WTC11 (cell line): ENCODE measurements around the gene ITFG1. TPM values are rescaled to one million over a fixed set of nuclear protein-coding genes. Genes with fewer than 3 reads are reported as not detected.

Experiments
- ATAC-seq: fragments of 200-7000 bp; cut with Tn5 transposase; 2 replicates; pipeline ENCODE4 v1.10.0; 2021; ENCODE audit warnings: mild to moderate bottlenecking, moderate library complexity
- CTCF ChIA-PET: fragments of 300-600 bp; sonication (Branson Sonifier 250); formaldehyde crosslinking; loops from one replicate; lab custom pipeline; 2021; ENCODE audit warnings: antibody characterized with exemption; lab: Charles Lee
- POLR2A ChIA-PET: fragments of 350-600 bp; sonication (Branson Sonifier 250); formaldehyde crosslinking; loops from one replicate; lab custom pipeline; 2021; ENCODE audit warnings: antibody characterized with exemption; lab: Charles Lee
- DNase-seq: peaks from one replicate; pipeline ENCODE4 v3.0.0; 2021; ENCODE audit warnings: low spot score
- H3K27ac Mint-ChIP-seq: 2 replicates; pipeline ENCODE4 v1.8.0; 2021; ENCODE audit warnings: mixed read lengths
- H3K27me3 Mint-ChIP-seq: 2 replicates; pipeline ENCODE4 v1.8.0; 2021; ENCODE audit warnings: low read depth, mild to moderate bottlenecking, moderate library complexity, mixed read lengths
- H3K36me3 Mint-ChIP-seq: 2 replicates; pipeline ENCODE4 v1.8.0; 2021; ENCODE audit warnings: mixed read lengths
- H3K4me1 Mint-ChIP-seq: 2 replicates; pipeline ENCODE4 v1.8.0; 2022; ENCODE audit warnings: mixed read lengths
- H3K4me3 Mint-ChIP-seq: 2 replicates; pipeline ENCODE4 v1.8.0; 2021; ENCODE audit warnings: mild to moderate bottlenecking, moderate library complexity, mixed read lengths
- H3K9me3 Mint-ChIP-seq: 2 replicates; pipeline ENCODE4 v1.8.0; 2021; ENCODE audit warnings: mixed read lengths
- AR ChIP-seq: fragments of 250-450 bp; sonication (Bioruptor Pico); IDR thresholded peaks from 2 replicates; pipeline ENCODE4 v1.9.0; 2021; ENCODE audit warnings: mild to moderate bottlenecking
- ARID4B ChIP-seq: sonication (generic); formaldehyde crosslinking; IDR thresholded peaks from 2 replicates; pipeline ENCODE4 v1.8.0; 2023; ENCODE audit warnings: missing genetic modification reagents, mild to moderate bottlenecking, borderline replicate concordance
- ATF1 ChIP-seq: sonication (generic); formaldehyde crosslinking; IDR thresholded peaks from 2 replicates; pipeline ENCODE4 v1.8.1; 2023; ENCODE audit warnings: mild to moderate bottlenecking, moderate library complexity, missing genetic modification reagents
- ATF6 ChIP-seq: sonication (generic); formaldehyde crosslinking; IDR thresholded peaks from 2 replicates; pipeline ENCODE4 v1.8.1; 2023; ENCODE audit warnings: mild to moderate bottlenecking, missing genetic modification reagents
- CDX4 ChIP-seq: fragments of 250-450 bp; sonication (Bioruptor Pico); IDR thresholded peaks from 2 replicates; pipeline ENCODE4 v1.9.0; 2021; ENCODE audit warnings: moderate library complexity, mild to moderate bottlenecking, inconsistent platforms, borderline replicate concordance
- E2F5 ChIP-seq: sonication (generic); formaldehyde crosslinking; IDR thresholded peaks from 2 replicates; pipeline ENCODE4 v1.8.1; 2022; ENCODE audit warnings: mild to moderate bottlenecking, moderate library complexity, missing genetic modification reagents
- ERG ChIP-seq: fragments of 250-450 bp; sonication (Bioruptor Pico); IDR thresholded peaks from 2 replicates; pipeline ENCODE4 v1.8.0; 2021; ENCODE audit warnings: mild to moderate bottlenecking
- FOXP1 ChIP-seq: sonication (generic); formaldehyde crosslinking; IDR thresholded peaks from 2 replicates; pipeline ENCODE4 v1.8.0; 2022; ENCODE audit warnings: missing genetic modification reagents, mild to moderate bottlenecking, moderate library complexity, borderline replicate concordance
- JAZF1 ChIP-seq: fragments of 250-450 bp; sonication (Bioruptor Pico); IDR thresholded peaks from 2 replicates; pipeline ENCODE4 v1.9.0; 2021; ENCODE audit warnings: moderate library complexity, mild to moderate bottlenecking, inconsistent platforms
- JUN ChIP-seq: sonication (generic); formaldehyde crosslinking; IDR thresholded peaks from 2 replicates; pipeline ENCODE4 v1.8.0; 2023; ENCODE audit warnings: mild to moderate bottlenecking, missing genetic modification reagents
- KAT7 ChIP-seq: sonication (generic); formaldehyde crosslinking; IDR thresholded peaks from 2 replicates; pipeline ENCODE4 v1.8.1; 2023; ENCODE audit warnings: missing genetic modification reagents, mild to moderate bottlenecking, borderline replicate concordance
- MAX ChIP-seq: sonication (generic); formaldehyde crosslinking; IDR thresholded peaks from 2 replicates; pipeline ENCODE4 v1.8.0; 2022; ENCODE audit warnings: mild to moderate bottlenecking, missing genetic modification reagents
- NR1H2 ChIP-seq: sonication (generic); formaldehyde crosslinking; IDR thresholded peaks from 2 replicates; pipeline ENCODE4 v1.9.0; 2021; ENCODE audit warnings: mild to moderate bottlenecking, moderate library complexity, missing genetic modification reagents
- NR2C2 ChIP-seq: sonication (generic); formaldehyde crosslinking; IDR thresholded peaks from 2 replicates; pipeline ENCODE4 v1.8.0; 2022; ENCODE audit warnings: mild to moderate bottlenecking, missing genetic modification reagents
- SP1 ChIP-seq: sonication (generic); formaldehyde crosslinking; conservative IDR thresholded peaks from 2 replicates; pipeline ENCODE4 v1.8.1; 2022; ENCODE audit warnings: missing genetic modification reagents
- TP53 ChIP-seq: sonication (generic); formaldehyde crosslinking; IDR thresholded peaks from 2 replicates; pipeline ENCODE4 v1.8.1; 2023; ENCODE audit warnings: mild to moderate bottlenecking, missing genetic modification reagents
- ZNF138 ChIP-seq: sonication (generic); formaldehyde crosslinking; conservative IDR thresholded peaks from 2 replicates; pipeline ENCODE4 v1.8.1; 2022; ENCODE audit warnings: mild to moderate bottlenecking, moderate library complexity, missing genetic modification reagents
- ZNF219 ChIP-seq: sonication (generic); formaldehyde crosslinking; IDR thresholded peaks from 2 replicates; pipeline ENCODE4 v1.8.0; 2023; ENCODE audit warnings: missing genetic modification reagents, mild to moderate bottlenecking, borderline replicate concordance
- total RNA-seq: library from RNA; stranded (reverse); gene quantifications from 3 replicates; pipeline ENCODE4 v1.2.3, GENCODE V29; 2021

ITFG1 gene
- total RNA-seq, 1 experiment from 2014 or later, result 21.1 TPM

- TF ChIP-seq AR (CRISPR knock-in tag) (no peak), NR2C2 (CRISPR knock-in tag) (no peak), TP53 (CRISPR knock-in tag) (no peak), CDX4 (CRISPR knock-in tag) (no peak)
- TF ChIP-seq, all 79 proteins: peak for 0
Measured at GRCh38 chr16:47276522-47276921, 184.3 kb downstream of the ITFG1 start (continued).

- Mint-ChIP-seq H3K4me3 (no peak overlapping the region), H3K36me3 (no peaks in the 10 kb centered on the region), H3K4me1 (no peaks in the 10 kb centered on the region), H3K27ac (no peak overlapping the region), H3K9me3 (no peaks in the 10 kb centered on the region), H3K27me3 (no peaks in the 10 kb centered on the region)
- ChIA-PET POLR2A (no interaction called here), CTCF (interaction anchor here (1.0 kb wide), 2 partner anchors 119 to 225 kb away, joined by 3 to 5 read pairs; partner anchors contain the start of gene NETO2)
- DNase-seq (no peak), ATAC-seq (no peak)
- TF ChIP-seq ARID4B (CRISPR knock-in tag), result no peak
- no peak for TF ChIP-seq CDX4 (CRISPR knock-in tag)
- no peak for TF ChIP-seq ATF1 (CRISPR knock-in tag)
- TF ChIP-seq E2F5, result no peak
- TF ChIP-seq ZNF138 (CRISPR knock-in tag), result no peak
- no peak for TF ChIP-seq ZNF219 (CRISPR knock-in tag)
- no peak for TF ChIP-seq NR1H2 (CRISPR knock-in tag)
- no peak for TF ChIP-seq TP53 (CRISPR knock-in tag)
Measured at GRCh38 chr16:47262938-47263337, 197.9 kb downstream of the ITFG1 start.

GRCh38 chr16:47260503-47260902 lies 200.4 kb downstream of the ITFG1 start:
- no peak for TF ChIP-seq MAX (CRISPR knock-in tag)
- TF ChIP-seq KAT7 (CRISPR knock-in tag), result no peak
- TF ChIP-seq JUN (CRISPR knock-in tag), result no peak
- TF ChIP-seq ATF6, result no peak
- TF ChIP-seq JAZF1 (CRISPR knock-in tag), result no peak
- TF ChIP-seq E2F5, result no peak
- no peak for TF ChIP-seq ZNF219 (CRISPR knock-in tag)
- no peak for TF ChIP-seq SP1 (CRISPR knock-in tag)
- no peak for TF ChIP-seq FOXP1
- no peak for TF ChIP-seq ERG (CRISPR knock-in tag)
- no peak overlapping the region for H3K27ac Mint-ChIP-seq
- ATAC-seq, result no peak
- ChIA-PET POLR2A (interaction anchor here (1.1 kb wide), 1 partner anchor 202 kb away, joined by 3 read pairs; no protein-coding TSS in a partner anchor), CTCF (interaction anchor here (0.7 to 1.2 kb wide), 2 partner anchors 32 to 904 kb away, joined by 3 read pairs; no protein-coding TSS in a partner anchor)
- H3K36me3 Mint-ChIP-seq, result no peaks in the 10 kb centered on the region; the same call in 1 of the 2 replicates
- H3K9me3 Mint-ChIP-seq, result no peaks in the 10 kb centered on the region
- DNase-seq, result no peak
- H3K27me3 Mint-ChIP-seq, result no peaks in the 10 kb centered on the region
- no peak overlapping the region for H3K4me3 Mint-ChIP-seq
- no peaks in the 10 kb centered on the region for H3K4me1 Mint-ChIP-seq
